Mesenchymal stem cell (in vitro differentiated cells and primary cell): Measurements from ENCODE around the gene CNIH1. TPM values are rescaled to one million over a fixed set of nuclear protein-coding genes. Genes with fewer than 3 reads are reported as not detected.

Experiments
- DNase-seq: peaks from one replicate; pipeline ENCODE4 v3.0.0-alpha.2; 2013
- H2AFZ ChIP-seq: one replicate; pipeline ENCODE4 v1.6.1; 2013; ENCODE audit warnings: low read depth, mild to moderate bottlenecking, control low read depth, inconsistent platforms, low read length, moderate library complexity
- H2AK5ac ChIP-seq: 2 replicates; pipeline ENCODE4 v1.6.1; 2013; ENCODE audit warnings: low read length, moderate library complexity, mild to moderate bottlenecking, inconsistent platforms; ENCODE audit not compliant: severe bottlenecking
- H2BK120ac ChIP-seq: one replicate; pipeline ENCODE4 v1.6.1; 2013; ENCODE audit warnings: low read depth, mild to moderate bottlenecking, inconsistent platforms, low read length, moderate library complexity
- H2BK12ac ChIP-seq, 2 experiments: one replicate each; pipeline ENCODE4 v1.6.1; 2013; ENCODE audit warnings: inconsistent platforms in 2 of 2, low read length in 2 of 2, mild to moderate bottlenecking in 2 of 2, moderate library complexity in 2 of 2, control low read depth in 1 of 2
- H2BK15ac ChIP-seq: one replicate; pipeline ENCODE4 v1.6.1; 2013; ENCODE audit warnings: mild to moderate bottlenecking, low read depth, inconsistent platforms; ENCODE audit not compliant: poor library complexity, severe bottlenecking
- H2BK5ac ChIP-seq: 2 replicates; pipeline ENCODE4 v1.6.1; 2013; ENCODE audit warnings: low read depth, mild to moderate bottlenecking, low read length, control low read depth, inconsistent platforms; ENCODE audit not compliant: poor library complexity, severe bottlenecking
- H3K14ac ChIP-seq, 2 experiments: one replicate each; pipeline ENCODE4 v1.6.1; 2013; ENCODE audit warnings: inconsistent platforms in 2 of 2, low read length in 2 of 2, control low read depth in 1 of 2, mild to moderate bottlenecking in 1 of 2, moderate library complexity in 1 of 2
- H3K18ac ChIP-seq, 2 experiments: one replicate each; pipeline ENCODE4 v1.6.1; 2013; ENCODE audit warnings: inconsistent platforms in 2 of 2, low read length in 2 of 2, control low read depth in 1 of 2, low read depth in 1 of 2, mild to moderate bottlenecking in 1 of 2
- H3K23ac ChIP-seq, 2 experiments: one replicate each; pipeline ENCODE4 v1.6.1; 2013; ENCODE audit warnings: inconsistent platforms in 2 of 2, low read length in 2 of 2, mild to moderate bottlenecking in 2 of 2, moderate library complexity in 2 of 2, control low read depth in 1 of 2
- H3K27ac ChIP-seq: 2 replicates; pipeline ENCODE4 v1.5.1; 2013; ENCODE audit warnings: mild to moderate bottlenecking, moderate library complexity, low read length, control low read depth, inconsistent platforms; ENCODE audit not compliant: poor library complexity, severe bottlenecking
- H3K27me3 ChIP-seq, 2 experiments: 2 replicates each; pipeline versions ENCODE4 v1.6.1 to v1.7.0; 2013; ENCODE audit warnings: low read length in 2 of 2, mild to moderate bottlenecking in 2 of 2, moderate library complexity in 2 of 2, control low read depth in 1 of 2, inconsistent platforms in 1 of 2; ENCODE audit not compliant: control insufficient read depth in 1 of 2, insufficient read depth in 1 of 2
- H3K36me3 ChIP-seq, 2 experiments: 2 replicates each; pipeline versions ENCODE4 v1.6.1 to v1.7.0; 2013; ENCODE audit warnings: low read length in 2 of 2, control low read depth in 1 of 2, inconsistent platforms in 1 of 2, low read depth in 1 of 2, mild to moderate bottlenecking in 1 of 2; ENCODE audit not compliant: insufficient read depth in 2 of 2, control insufficient read depth in 1 of 2
- H3K4ac ChIP-seq, 2 experiments: one replicate each; pipeline ENCODE4 v1.6.1; 2013; ENCODE audit warnings: inconsistent platforms in 2 of 2, low read length in 2 of 2, mild to moderate bottlenecking in 2 of 2, moderate library complexity in 2 of 2, control low read depth in 1 of 2, low read depth in 1 of 2
- H3K4me1 ChIP-seq: 2 replicates; pipeline ENCODE4 v1.6.1; 2013; ENCODE audit warnings: low read depth, low read length, control low read depth; ENCODE audit not compliant: control insufficient read depth, insufficient read depth
- H3K4me2 ChIP-seq: 2 replicates; pipeline ENCODE4 v1.6.1; 2013; ENCODE audit warnings: low read length, mild to moderate bottlenecking, inconsistent platforms; ENCODE audit not compliant: poor library complexity, severe bottlenecking
- H3K4me3 ChIP-seq, 2 experiments: 2 replicates each; pipeline versions ENCODE4 v1.5.1 to v1.7.0; 2013; ENCODE audit warnings: low read length in 2 of 2, mild to moderate bottlenecking in 2 of 2, control low read depth in 1 of 2, low read depth in 1 of 2; ENCODE audit not compliant: insufficient read depth in 1 of 2
- H3K79me1 ChIP-seq: replicated peaks from 2 replicates; pipeline ENCODE4 v1.6.1; 2013; ENCODE audit warnings: mild to moderate bottlenecking, control low read depth, low read length, inconsistent platforms; ENCODE audit not compliant: poor library complexity, severe bottlenecking
- H3K9ac ChIP-seq: 2 replicates; pipeline ENCODE4 v1.7.0; 2013; ENCODE audit warnings: mild to moderate bottlenecking, low read length, moderate library complexity
- H3K9me3 ChIP-seq: 2 replicates; pipeline ENCODE4 v1.7.0; 2013; ENCODE audit warnings: mild to moderate bottlenecking, low read length; ENCODE audit not compliant: control insufficient read depth
- H4K8ac ChIP-seq: one replicate; pipeline ENCODE4 v1.6.1; 2013; ENCODE audit warnings: inconsistent platforms, mild to moderate bottlenecking, low read length, moderate library complexity
- H4K91ac ChIP-seq: one replicate; pipeline ENCODE4 v1.6.1; 2013; ENCODE audit warnings: mild to moderate bottlenecking, low read length, inconsistent platforms
- WGBS: methylation state at CpG from one replicate; pipeline ENCODE4 v1.1.7; 2013; ENCODE audit warnings: mixed read lengths; 5-methylcytosine and 5-hydroxymethylcytosine counted together
- polyA plus RNA-seq, 2 experiments: library from polyadenylated mRNA; stranded (reverse); fragments of 200-250 nt; gene quantifications; one replicate each; pipeline ENCODE4 v1.2.3, GENCODE V29; 2013

CNIH1 gene
- 195 TPM for polyA plus RNA-seq (2013, experiment 1 of 2)
- 199 TPM for polyA plus RNA-seq (2013, experiment 2 of 2)

GRCh38 chr14:54440873-54441868 is at the start of gene CNIH1:
Gene CNIH1 (minus strand): TSS chr14:54441374. CDS start chr14:54441327, 47 bp downstream.
- peak within 1 kb of the TSS in 1 of 2 experiments; percentile 97 for H3K23ac ChIP-seq
- H3K27ac ChIP-seq = peak within 1 kb of the TSS; percentile 85
- no peak within 1 kb of the TSS for H2AK5ac ChIP-seq
- peak within 1 kb of the TSS; percentile 15 for H2BK15ac ChIP-seq
- WGBS = 3% methylated on average over 76 of the region's 100 CpGs
- H2AFZ ChIP-seq = peak within 1 kb of the TSS; percentile 98
- no peaks in the 10 kb centered on the region for H3K9me3 ChIP-seq
- peak within 1 kb of the TSS; percentile 81 to 100 for H3K18ac ChIP-seq
- H2BK120ac ChIP-seq = peak within 1 kb of the TSS; percentile 29
- H3K4me2 ChIP-seq = peak within 1 kb of the TSS; percentile 80
- H3K79me1 ChIP-seq = peaks cover 1% of the 10 kb centered on the region
- peak within 1 kb of the TSS; percentile 99 for H3K9ac ChIP-seq
- H3K36me3 ChIP-seq = no peaks in the 10 kb centered on the region
- H3K4me1 ChIP-seq = peaks cover 4% of the 10 kb centered on the region
- peak within 1 kb of the TSS; percentile 73 to 97 for H3K4me3 ChIP-seq
- DNase-seq = peak; percentile 93
- peak within 1 kb of the TSS in 1 of 2 experiments; percentile 78 for H3K14ac ChIP-seq
- peak within 1 kb of the TSS; percentile 10 for H4K8ac ChIP-seq
- no peaks in the 10 kb centered on the region for H3K27me3 ChIP-seq
- H4K91ac ChIP-seq = peak within 1 kb of the TSS; percentile 79
- H3K4ac ChIP-seq = peak within 1 kb of the TSS; percentile 49 to 93
- H2BK5ac ChIP-seq = peak within 1 kb of the TSS; percentile 95
- peak within 1 kb of the TSS in 1 of 2 experiments; percentile 77 for H2BK12ac ChIP-seq

DNA sequence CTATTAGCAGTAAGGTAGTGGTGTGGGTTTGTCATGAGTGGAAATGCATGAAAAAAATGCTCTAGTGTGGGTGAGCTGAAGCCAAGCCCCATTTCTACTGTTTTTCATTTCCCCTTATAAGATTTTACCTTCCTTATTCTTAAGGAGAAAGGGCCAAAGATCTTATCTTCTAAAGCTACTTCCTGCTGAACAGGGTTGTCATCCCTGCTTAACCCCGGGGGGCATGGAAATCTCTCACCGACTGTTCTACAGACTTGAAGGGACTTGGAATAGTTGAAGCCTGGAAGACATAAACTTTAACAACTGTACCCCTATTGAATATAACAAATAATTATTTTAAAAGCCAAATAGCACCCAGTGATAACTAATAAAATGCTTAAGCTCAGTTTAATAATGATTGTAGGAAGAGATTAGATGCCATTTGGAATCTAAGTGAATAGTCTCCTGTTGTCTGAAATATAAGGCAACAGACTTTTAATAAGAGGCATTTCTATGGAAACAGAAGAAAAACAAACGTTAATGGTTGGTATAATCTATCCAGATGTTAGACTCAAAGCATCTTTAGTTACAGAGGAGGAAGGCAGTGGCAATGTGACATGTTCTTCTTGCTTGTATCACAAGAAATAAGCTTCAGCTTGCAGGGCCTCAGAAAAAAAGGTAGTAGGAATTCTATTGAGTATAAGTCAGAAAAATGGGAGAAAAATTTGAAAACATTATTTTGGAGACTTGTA is 49.4 kb upstream of the CNIH1 start:
- no peak overlapping the region for H3K18ac ChIP-seq
- no peak overlapping the region for H3K4me3 ChIP-seq
- H2BK12ac ChIP-seq = no peak overlapping the region
- no peak overlapping the region for H3K4me2 ChIP-seq
- no peak overlapping the region for H3K23ac ChIP-seq
- no peak overlapping the region for H4K8ac ChIP-seq
- H3K4ac ChIP-seq = no peak overlapping the region
- no peak overlapping the region for H2BK15ac ChIP-seq
- H3K4me1 ChIP-seq = peaks cover 6% of the 10 kb centered on the region
- no peak overlapping the region for H2AK5ac ChIP-seq
- no peaks in the 10 kb centered on the region for H3K79me1 ChIP-seq
- H2AFZ ChIP-seq = no peak overlapping the region
- WGBS = 77% methylated on average over 1 of the region's 3 CpGs
- H3K27me3 ChIP-seq = no peaks in the 10 kb centered on the region
- no peak overlapping the region for H2BK120ac ChIP-seq
- no peak overlapping the region for H3K14ac ChIP-seq
- no peak overlapping the region for H4K91ac ChIP-seq
- no peak overlapping the region for H2BK5ac ChIP-seq
- no peaks in the 10 kb centered on the region for H3K9me3 ChIP-seq
- peaks cover 3 to 5% of the 10 kb centered on the region in 2 experiments for H3K36me3 ChIP-seq
- H3K9ac ChIP-seq = no peak overlapping the region
- DNase-seq = no peak
- H3K27ac ChIP-seq = no peak overlapping the region

DNA sequence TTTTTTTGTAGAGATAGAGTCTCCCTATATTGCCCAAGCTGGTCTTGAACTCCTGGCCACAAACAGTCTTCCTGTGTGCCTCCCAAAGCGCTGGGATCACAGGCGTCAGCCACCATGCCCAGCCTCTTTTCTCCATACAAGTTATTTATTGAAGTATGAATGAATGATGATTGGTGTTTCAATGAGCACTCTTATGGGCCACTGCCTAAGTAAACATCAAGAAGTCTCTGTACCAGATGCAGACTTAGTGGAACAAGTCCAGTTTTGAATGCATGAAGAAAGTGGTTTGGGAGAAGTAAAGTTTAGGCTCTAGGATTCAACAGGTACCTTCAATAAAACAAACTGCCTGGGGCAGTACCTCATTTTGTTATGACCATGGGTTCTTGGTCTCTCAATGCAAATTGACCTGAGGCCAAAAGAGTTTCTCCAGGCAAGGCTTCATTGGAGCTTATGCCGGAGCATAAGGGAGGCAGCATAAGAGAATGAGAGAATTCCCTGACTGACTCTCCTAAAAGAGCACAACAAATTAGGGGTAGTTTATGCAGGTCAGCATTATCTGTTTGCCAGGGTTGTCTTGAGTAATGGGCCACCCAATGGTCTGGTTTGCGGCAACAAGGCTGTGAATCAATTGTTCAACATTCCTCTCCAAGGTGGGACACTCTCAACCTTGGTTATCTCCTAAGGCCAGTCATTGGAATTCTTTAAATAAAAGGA is 48.7 kb upstream of the CNIH1 start:
- H4K91ac ChIP-seq = no peak overlapping the region
- H3K36me3 ChIP-seq = peaks cover 3 to 5% of the 10 kb centered on the region in 2 experiments
- H3K4me3 ChIP-seq = peak overlapping the region in 1 of 2 experiments; percentile 99
- peak overlapping the region; percentile 99 for H3K9ac ChIP-seq
- H2BK15ac ChIP-seq = no peak overlapping the region
- no peak overlapping the region for H3K4me2 ChIP-seq
- no peaks in the 10 kb centered on the region for H3K27me3 ChIP-seq
- H3K14ac ChIP-seq = no peak overlapping the region
- peaks cover 6% of the 10 kb centered on the region for H3K4me1 ChIP-seq
- H2BK120ac ChIP-seq = no peak overlapping the region
- DNase-seq = no peak
- H3K27ac ChIP-seq = no peak overlapping the region
- H3K23ac ChIP-seq = no peak overlapping the region
- peak overlapping the region; percentile 57 for H2BK5ac ChIP-seq
- H3K9me3 ChIP-seq = no peaks in the 10 kb centered on the region
- H3K4ac ChIP-seq = no peak overlapping the region
- no peak overlapping the region for H2BK12ac ChIP-seq
- peak overlapping the region; percentile 59 for H2AK5ac ChIP-seq
- H3K79me1 ChIP-seq = no peaks in the 10 kb centered on the region
- H2AFZ ChIP-seq = no peak overlapping the region
- 94% methylated on average over 4 of the region's 4 CpGs for WGBS
- H4K8ac ChIP-seq = no peak overlapping the region
- no peak overlapping the region for H3K18ac ChIP-seq
